Large intestine (tissue), 3 donors: Measurements from ENCODE around the gene KIRREL3. TPM values are rescaled to one million over a fixed set of nuclear protein-coding genes. Genes with fewer than 3 reads are reported as not detected.

Experiments used
- DNase-seq, 2 donors: peaks; one replicate each; pipeline versions ENCODE4 v3.0.0 to v3.0.0-alpha.2; 2013
- H3K27ac ChIP-seq: one replicate; pipeline ENCODE4 v1.5.1; 2013; ENCODE audit warnings: low read length
- H3K27me3 ChIP-seq: 2 replicates; pipeline ENCODE4 v1.6.1; 2013; ENCODE audit warnings: low read length; ENCODE audit not compliant: control insufficient read depth, insufficient read depth
- H3K36me3 ChIP-seq: 2 replicates; pipeline ENCODE4 v1.6.1; 2013; ENCODE audit warnings: low read length; ENCODE audit not compliant: control insufficient read depth, insufficient read depth
- H3K4me1 ChIP-seq: one replicate; pipeline ENCODE4 v1.6.1; 2013; ENCODE audit warnings: low read length; ENCODE audit not compliant: control insufficient read depth, insufficient read depth
- H3K4me3 ChIP-seq: one replicate; pipeline ENCODE4 v1.5.1; 2013; ENCODE audit warnings: low read length
- H3K9me3 ChIP-seq: one replicate; pipeline ENCODE4 v1.6.1; 2013; ENCODE audit warnings: mild to moderate bottlenecking, low read depth, low read length, moderate library complexity; ENCODE audit not compliant: control insufficient read depth
- WGBS: methylation state at CpG from one replicate; pipeline ENCODE4 v1.1.5; 2013; ENCODE audit warnings: low lambda C conversion rate; ENCODE audit not compliant: insufficient coverage; 5-methylcytosine and 5-hydroxymethylcytosine counted together
- polyA plus RNA-seq: library from polyadenylated mRNA; unstranded; fragments of 120-200 nt; gene quantifications from one replicate; pipeline ENCODE4 v1.2.1, GENCODE V29; 2013

KIRREL3 gene
- polyA plus RNA-seq, 1 donor: 0.96 TPM

- Histone ChIP-seq H3K27ac (no peak overlapping the region), H3K9me3 (no peaks in the 10 kb centered on the region)
- no peak for DNase-seq
Observed at GRCh38 chr11:126930091-126930841, 70.3 kb downstream of the KIRREL3 start.

GRCh38 chr11:126929179-126930061 is 71.2 kb downstream of the KIRREL3 start:
- Histone ChIP-seq H3K36me3 (no peaks in the 10 kb centered on the region), H3K4me3 (no peak overlapping the region), H3K4me1 (no peaks in the 10 kb centered on the region), H3K27ac (no peak overlapping the region), H3K27me3 (no peaks in the 10 kb centered on the region), H3K9me3 (no peaks in the 10 kb centered on the region)
- DNase-seq: no peak
- 60% methylated on average over 3 of the region's 10 CpGs for WGBS

More at GRCh38 chr11:126930091-126930841, 70.3 kb downstream of the KIRREL3 start:
- Histone ChIP-seq H3K4me1 (no peaks in the 10 kb centered on the region), H3K27me3 (no peaks in the 10 kb centered on the region), H3K4me3 (no peak overlapping the region), H3K36me3 (no peaks in the 10 kb centered on the region)
- 100% methylated on average over 1 of the region's 4 CpGs for WGBS

- Histone ChIP-seq H3K27me3 (no peaks in the 10 kb centered on the region), H3K27ac (no peak overlapping the region), H3K36me3 (no peaks in the 10 kb centered on the region), H3K9me3 (no peaks in the 10 kb centered on the region), H3K4me1 (no peaks in the 10 kb centered on the region), H3K4me3 (no peak overlapping the region)
- WGBS: no CpG with 5 or more reads among the region's 2 CpGs
- no peak for DNase-seq
Observed at GRCh38 chr11:126927623-126928022, 72.9 kb downstream of the KIRREL3 start.

- Histone ChIP-seq H3K27me3 (no peaks in the 10 kb centered on the region), H3K4me1 (no peaks in the 10 kb centered on the region), H3K27ac (no peak overlapping the region), H3K4me3 (no peak overlapping the region), H3K9me3 (no peaks in the 10 kb centered on the region), H3K36me3 (no peaks in the 10 kb centered on the region)
- no peak for DNase-seq
- 73% methylated on average over 4 of the region's 9 CpGs for WGBS
Observed at GRCh38 chr11:126926376-126926791, 74.2 kb downstream of the KIRREL3 start.

GRCh38 chr11:126925321-126926093 is 75.1 kb downstream of the KIRREL3 start:
- H3K9me3 ChIP-seq: no peaks in the 10 kb centered on the region
- H3K36me3 ChIP-seq: no peaks in the 10 kb centered on the region
- DNase-seq: no peak
- H3K4me1 ChIP-seq: no peaks in the 10 kb centered on the region
- WGBS: no CpG with 5 or more reads among the region's 11 CpGs
- H3K27ac ChIP-seq: no peak overlapping the region
- no peaks in the 10 kb centered on the region for H3K27me3 ChIP-seq
- H3K4me3 ChIP-seq: no peak overlapping the region

- no peak for DNase-seq
- no peaks in the 10 kb centered on the region for H3K4me1 ChIP-seq
- WGBS: no CpG with 5 or more reads among the region's 5 CpGs
- H3K36me3 ChIP-seq: no peaks in the 10 kb centered on the region
- no peak overlapping the region for H3K27ac ChIP-seq
- no peaks in the 10 kb centered on the region for H3K27me3 ChIP-seq
- H3K4me3 ChIP-seq: no peak overlapping the region
- no peaks in the 10 kb centered on the region for H3K9me3 ChIP-seq
Observed at GRCh38 chr11:126924376-126925040, 76.1 kb downstream of the KIRREL3 start.

- H3K4me3 ChIP-seq: no peak overlapping the region
Observed at GRCh38 chr11:126920833-126921232, 79.7 kb downstream of the KIRREL3 start.

GRCh38 chr11:126919147-126919823 is 81.3 kb downstream of the KIRREL3 start:
- no peaks in the 10 kb centered on the region for H3K4me1 ChIP-seq
- WGBS: 80% methylated on average over 1 of the region's 3 CpGs
- no peaks in the 10 kb centered on the region for H3K9me3 ChIP-seq
- no peaks in the 10 kb centered on the region for H3K36me3 ChIP-seq
- H3K27ac ChIP-seq: no peak overlapping the region
- no peak for DNase-seq
- H3K4me3 ChIP-seq: no peak overlapping the region
- no peaks in the 10 kb centered on the region for H3K27me3 ChIP-seq

More at GRCh38 chr11:126920833-126921232, 79.7 kb downstream of the KIRREL3 start:
- no peaks in the 10 kb centered on the region for H3K4me1 ChIP-seq
- H3K9me3 ChIP-seq: no peaks in the 10 kb centered on the region
- DNase-seq: no peak
- no CpG with 5 or more reads among the region's 4 CpGs for WGBS
- H3K27me3 ChIP-seq: no peaks in the 10 kb centered on the region
- H3K27ac ChIP-seq: no peak overlapping the region
- no peaks in the 10 kb centered on the region for H3K36me3 ChIP-seq

- WGBS: no CpG with 5 or more reads among the region's 1 CpG
- Histone ChIP-seq H3K9me3 (no peaks in the 10 kb centered on the region), H3K36me3 (no peaks in the 10 kb centered on the region), H3K4me3 (no peak overlapping the region), H3K27ac (no peak overlapping the region), H3K4me1 (no peaks in the 10 kb centered on the region), H3K27me3 (no peaks in the 10 kb centered on the region)
- DNase-seq: no peak
Observed at GRCh38 chr11:126918556-126918955, 82.0 kb downstream of the KIRREL3 start.
